Muscle of arm (tissue), 12 donors: ENCODE data around the gene UNC5CL. TPM values are rescaled to one million over a fixed set of nuclear protein-coding genes. Genes with fewer than 3 reads are reported as not detected.

Experiments used
- polyA plus RNA-seq, 12 donors: library from polyadenylated mRNA; unstranded; fragments of 120-200 nt; gene quantifications; one replicate each; pipeline ENCODE4 v1.2.1, GENCODE V29; 2013; ENCODE audit not compliant: insufficient read length in 12 of 12

UNC5CL gene
- polyA plus RNA-seq, 12 donors: 1.8 to 15.4 (median 3.2) TPM; not detected in 1

Other genes with a start within 250 kb of the UNC5CL start
- gene TSPO2, start 3.2 kb upstream of the UNC5CL start, polyA plus RNA-seq: 1 to 10 TPM in 5 of 12 donors, under 1 TPM in 4, not detected in 3; 0.25 to 2.1 (median 1.0) TPM
- 100 to 1,000 TPM in 11 of 12 donors, not detected in 1; 143 to 903 (median 431) TPM for gene APOBEC2, start 14.0 kb upstream of the UNC5CL start, polyA plus RNA-seq
- gene OARD1, start 33.1 kb upstream of the UNC5CL start, polyA plus RNA-seq: 10 to 100 TPM in 11 of 12 donors, not detected in 1; 10.7 to 33.4 (median 19.2) TPM
- 10 to 100 TPM in 11 of 12 donors, not detected in 1; 20.6 to 39.4 (median 29.9) TPM for gene NFYA, start 33.8 kb upstream of the UNC5CL start, polyA plus RNA-seq
- gene TREML1, start 115.1 kb upstream of the UNC5CL start, polyA plus RNA-seq: 1 to 10 TPM in 1 of 12 donors, under 1 TPM in 3, not detected in 8; 0.20 to 1.0 (median 0.37) TPM
- gene TREM2, start 123.9 kb upstream of the UNC5CL start, polyA plus RNA-seq: under 1 TPM in 8 of 12 donors, not detected in 4; 0.26 to 0.60 (median 0.41) TPM
- gene TREML2, start 161.9 kb upstream of the UNC5CL start, polyA plus RNA-seq: under 1 TPM in 9 of 12 donors, not detected in 3; 0.08 to 0.58 (median 0.14) TPM
- gene TREML4, start 189.1 kb upstream of the UNC5CL start, polyA plus RNA-seq: not detected
- gene TREM1, start 247.5 kb upstream of the UNC5CL start, polyA plus RNA-seq: 1 to 10 TPM in 1 of 12 donors, under 1 TPM in 5, not detected in 6; 0.19 to 2.2 (median 0.52) TPM